HT1080 (cell line): ENCODE results near the gene NBEA. TPM values are rescaled to one million over a fixed set of nuclear protein-coding genes. Genes with fewer than 3 reads are reported as not detected.

Experiments
- DNase-seq: peaks from one replicate; pipeline ENCODE4 v3.0.0-alpha.2; 2015; ENCODE audit warnings: low read depth
- total RNA-seq: library from RNA; depleted of rRNA; stranded (reverse); fragments of >200 nt; shearing (Covaris generic); gene quantifications from 2 replicates; pipeline ENCODE4 v1.2.3, GENCODE V29; 2014

The NBEA gene
- total RNA-seq, 1 experiment from 2014 or later, result 3.2 TPM

- DNase-seq, result no peak
Observed at GRCh38 chr13:35698911-35699576, 757.0 kb downstream of the NBEA start.

GRCh38 chr13:35699825-35700510 is 757.9 kb downstream of the NBEA start:
- no peak for DNase-seq

- DNase-seq, result no peak
Observed at GRCh38 chr13:35700671-35701070, 758.6 kb downstream of the NBEA start.

- no peak for DNase-seq
Observed at GRCh38 chr13:35702316-35702715, 760.2 kb downstream of the NBEA start.

- DNase-seq, result no peak
Observed at GRCh38 chr13:35703061-35703460, 761.0 kb downstream of the NBEA start.

GRCh38 chr13:35704331-35704730 is 762.3 kb downstream of the NBEA start:
- DNase-seq, result no peak

GRCh38 chr13:35706281-35706680 is 764.2 kb downstream of the NBEA start:
- no peak for DNase-seq

GRCh38 chr13:35706721-35707120 is 764.7 kb downstream of the NBEA start:
- DNase-seq, result no peak

- DNase-seq, result no peak
Observed at GRCh38 chr13:35711909-35712308, 769.8 kb downstream of the NBEA start.

- DNase-seq, result peak; percentile 39
Observed at GRCh38 chr13:35712907-35713761, 771.1 kb downstream of the NBEA start.

GRCh38 chr13:35714121-35714520 is 772.1 kb downstream of the NBEA start:
- no peak for DNase-seq

- no peak for DNase-seq
Observed at GRCh38 chr13:35714588-35715377, 772.7 kb downstream of the NBEA start.

- peak; percentile 11 for DNase-seq
Observed at GRCh38 chr13:35716186-35716585, 774.1 kb downstream of the NBEA start.

- no peak for DNase-seq
Observed at GRCh38 chr13:35716729-35717128, 774.7 kb downstream of the NBEA start.

- DNase-seq, result no peak
Observed at GRCh38 chr13:35718084-35718483, 776.0 kb downstream of the NBEA start.

- DNase-seq, result no peak
Observed at GRCh38 chr13:35720290-35720689, 778.2 kb downstream of the NBEA start.

- peak; percentile 58 for DNase-seq
Observed at GRCh38 chr13:35720690-35721554, 778.9 kb downstream of the NBEA start.
